Measurements from ENCODE around the gene GNA15.

GNA15 gene

DNA sequence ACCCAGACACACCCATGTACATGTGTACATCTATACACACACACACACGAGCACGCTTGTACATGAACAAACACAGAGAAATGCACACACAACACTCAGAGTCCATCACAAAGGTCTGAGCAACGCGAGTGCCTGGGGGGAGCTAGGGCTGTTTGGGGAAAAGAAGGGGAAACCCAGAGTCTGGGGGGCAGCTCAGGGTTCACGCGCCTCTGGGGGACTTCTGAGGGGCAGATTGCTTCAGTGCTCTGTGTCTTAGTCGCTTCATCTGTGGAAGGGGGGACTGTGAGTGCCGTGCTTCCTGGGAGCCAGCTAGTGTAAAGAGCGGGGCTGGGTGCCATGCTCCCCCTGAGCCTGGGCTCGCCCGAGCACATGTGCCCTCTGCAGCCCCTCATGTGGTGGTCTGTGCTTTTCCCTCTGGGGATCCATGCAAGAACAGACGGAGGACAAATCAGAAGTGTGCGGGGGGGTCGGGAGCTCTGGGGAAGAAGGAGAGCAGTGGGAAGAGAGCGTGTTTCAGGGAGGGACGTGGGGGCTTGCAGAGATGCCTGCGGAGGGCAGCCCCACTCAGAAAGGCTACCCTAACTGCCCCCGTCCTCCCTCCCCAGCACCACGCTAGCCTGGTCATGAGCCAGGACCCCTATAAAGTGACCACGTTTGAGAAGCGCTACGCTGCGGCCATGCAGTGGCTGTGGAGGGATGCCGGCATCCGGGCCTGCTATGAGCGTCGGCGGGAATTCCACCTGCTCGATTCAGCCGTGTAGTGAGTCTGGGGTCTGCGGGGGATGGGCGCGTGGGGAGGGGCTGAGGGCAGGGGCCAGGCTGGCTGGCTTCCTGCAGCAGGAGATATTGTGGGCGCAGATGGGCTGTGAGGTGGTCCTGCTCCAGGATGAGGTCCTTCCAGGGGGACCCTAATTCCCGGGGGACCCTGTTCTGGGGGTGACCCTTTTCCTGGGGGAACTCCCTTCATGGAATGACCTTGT is 14.0 kb downstream of the GNA15 start:
- no peak overlapping the region for H3K27ac ChIP-seq
- no peaks in the 10 kb centered on the region for H3K9me3 ChIP-seq
- no peaks in the 10 kb centered on the region for H3K27me3 ChIP-seq
- H3K4me1 ChIP-seq (ENCODE audit: control insufficient read depth in 1 of 2, insufficient read depth in 1 of 2, low read depth in 1 of 2, low read length in 1 of 2): peaks cover 17% of the 10 kb centered on the region in 2 experiments
- TF ChIP-seq, protein P1, sequence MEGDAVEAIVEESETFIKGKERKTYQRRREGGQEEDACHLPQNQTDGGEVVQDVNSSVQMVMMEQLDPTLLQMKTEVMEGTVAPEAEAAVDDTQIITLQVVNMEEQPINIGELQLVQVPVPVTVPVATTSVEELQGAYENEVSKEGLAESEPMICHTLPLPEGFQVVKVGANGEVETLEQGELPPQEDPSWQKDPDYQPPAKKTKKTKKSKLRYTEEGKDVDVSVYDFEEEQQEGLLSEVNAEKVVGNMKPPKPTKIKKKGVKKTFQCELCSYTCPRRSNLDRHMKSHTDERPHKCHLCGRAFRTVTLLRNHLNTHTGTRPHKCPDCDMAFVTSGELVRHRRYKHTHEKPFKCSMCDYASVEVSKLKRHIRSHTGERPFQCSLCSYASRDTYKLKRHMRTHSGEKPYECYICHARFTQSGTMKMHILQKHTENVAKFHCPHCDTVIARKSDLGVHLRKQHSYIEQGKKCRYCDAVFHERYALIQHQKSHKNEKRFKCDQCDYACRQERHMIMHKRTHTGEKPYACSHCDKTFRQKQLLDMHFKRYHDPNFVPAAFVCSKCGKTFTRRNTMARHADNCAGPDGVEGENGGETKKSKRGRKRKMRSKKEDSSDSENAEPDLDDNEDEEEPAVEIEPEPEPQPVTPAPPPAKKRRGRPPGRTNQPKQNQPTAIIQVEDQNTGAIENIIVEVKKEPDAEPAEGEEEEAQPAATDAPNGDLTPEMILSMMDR (IDR thresholded peaks at IDR 0.05): no peak
- H3K36me3 ChIP-seq: peaks cover 37% of the 10 kb centered on the region
- no peak overlapping the region for H3K4me3 ChIP-seq (ENCODE audit: low read depth in 1 of 2, low read length in 1 of 2)

DNA sequence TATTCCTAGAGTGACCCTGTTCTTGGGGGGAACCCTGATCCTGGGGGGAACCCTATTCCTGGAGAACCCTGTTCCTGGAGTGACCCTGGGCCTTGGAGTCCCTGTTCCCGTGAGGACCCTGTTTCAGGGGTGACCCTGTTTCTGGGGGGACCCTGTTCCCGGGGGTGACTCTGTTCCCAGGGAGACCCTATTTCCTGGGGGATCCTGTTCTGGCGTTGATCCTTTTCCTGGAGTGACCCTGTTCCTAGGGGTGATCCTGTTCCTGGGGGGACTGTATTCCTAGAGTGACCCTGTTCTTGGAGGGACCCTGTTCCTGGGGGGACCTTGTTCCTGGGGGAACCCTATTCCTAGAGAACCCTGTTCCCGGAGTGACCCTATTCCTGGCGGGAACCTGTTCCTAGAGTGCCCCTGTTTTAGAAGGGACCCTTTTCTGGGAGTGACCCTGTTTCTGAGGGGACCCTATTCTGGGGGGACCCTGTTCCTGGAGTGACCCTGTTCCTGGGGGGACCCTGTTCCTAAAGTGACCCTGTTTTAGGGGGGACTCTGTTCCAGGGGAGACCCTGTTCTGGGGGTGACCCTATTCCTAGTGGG is 15.0 kb downstream of the GNA15 start:
- no peak overlapping the region for H3K27ac ChIP-seq
- H3K4me1 ChIP-seq (ENCODE audit: control insufficient read depth in 1 of 2, insufficient read depth in 1 of 2, low read depth in 1 of 2, low read length in 1 of 2): peaks cover 15 to 19% of the 10 kb centered on the region in 2 experiments
- TF ChIP-seq, protein P1 (IDR thresholded peaks at IDR 0.05): no peak
- no peaks in the 10 kb centered on the region for H3K9me3 ChIP-seq
- no peaks in the 10 kb centered on the region for H3K27me3 ChIP-seq
- no peak overlapping the region for H3K4me3 ChIP-seq (ENCODE audit: low read depth in 1 of 2, low read length in 1 of 2)
- peaks cover 39% of the 10 kb centered on the region for H3K36me3 ChIP-seq

DNA sequence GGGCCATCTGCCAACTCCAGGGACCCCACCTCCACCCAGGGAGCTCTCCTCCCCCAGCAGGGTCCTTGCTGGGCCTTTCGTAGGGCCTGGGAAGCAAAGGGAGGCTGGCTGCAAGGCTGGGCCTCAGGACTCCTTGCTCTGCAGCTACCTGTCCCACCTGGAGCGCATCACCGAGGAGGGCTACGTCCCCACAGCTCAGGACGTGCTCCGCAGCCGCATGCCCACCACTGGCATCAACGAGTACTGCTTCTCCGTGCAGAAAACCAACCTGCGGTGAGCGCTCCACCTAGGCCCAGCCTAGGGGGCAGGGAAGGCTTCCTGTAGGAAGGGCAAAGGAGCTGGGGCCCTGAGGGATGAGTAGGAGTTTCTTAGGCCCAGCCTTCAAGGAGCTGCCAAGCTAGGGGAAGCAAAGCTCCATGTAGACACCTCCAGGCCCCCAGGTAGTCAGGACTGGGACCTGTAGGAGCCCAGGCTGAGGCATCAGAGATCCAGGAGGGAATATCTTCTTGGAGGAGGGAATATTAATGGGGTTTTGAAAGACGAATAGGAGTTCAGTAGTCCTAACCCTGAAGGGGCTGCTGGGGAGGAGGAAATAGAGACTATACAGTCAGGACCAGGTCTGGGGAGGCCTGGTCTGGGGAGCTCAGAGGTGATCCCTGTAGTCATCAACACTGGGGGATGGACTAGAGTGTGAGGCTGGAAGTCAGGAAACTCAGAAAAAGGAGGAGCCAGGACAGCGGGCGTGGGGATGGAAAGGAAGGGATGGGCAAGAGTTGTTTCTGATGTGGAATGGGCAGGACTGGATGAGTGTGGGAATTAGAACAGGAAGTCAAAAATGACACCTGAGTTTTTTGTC is 16.0 kb downstream of the GNA15 start:
- TF ChIP-seq, protein P1 (IDR thresholded peaks at IDR 0.05): no peak
- no peak overlapping the region for H3K27ac ChIP-seq
- no peak overlapping the region for H3K4me3 ChIP-seq (ENCODE audit: low read depth in 1 of 2, low read length in 1 of 2)
- peaks cover 7 to 10% of the 10 kb centered on the region in 2 experiments for H3K4me1 ChIP-seq (ENCODE audit: control insufficient read depth in 1 of 2, insufficient read depth in 1 of 2, low read depth in 1 of 2, low read length in 1 of 2)
- no peaks in the 10 kb centered on the region for H3K9me3 ChIP-seq
- peaks cover 40% of the 10 kb centered on the region for H3K36me3 ChIP-seq
- H3K27me3 ChIP-seq: no peaks in the 10 kb centered on the region

DNA sequence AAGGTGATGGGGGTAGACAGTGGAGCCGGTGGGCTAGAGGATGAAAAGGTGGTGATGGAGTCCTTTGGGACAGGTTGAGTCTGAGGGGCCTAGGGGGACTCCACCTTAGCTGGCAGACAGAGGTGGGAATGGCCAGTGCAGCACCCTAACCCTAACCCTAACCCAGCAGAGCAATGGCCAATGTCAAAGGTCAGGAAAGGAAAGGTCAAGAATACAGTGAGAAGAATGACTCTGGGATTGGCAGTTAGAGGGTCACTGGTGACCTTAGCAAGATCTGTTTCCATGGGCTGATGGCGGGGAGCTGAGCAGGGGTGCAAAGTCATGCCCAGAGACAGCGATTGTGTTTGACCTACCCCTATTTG is 16.6 kb downstream of the GNA15 start:
- H3K4me1 ChIP-seq (ENCODE audit: control insufficient read depth in 1 of 2, insufficient read depth in 1 of 2, low read depth in 1 of 2, low read length in 1 of 2): peaks cover 7 to 9% of the 10 kb centered on the region in 2 experiments
- TF ChIP-seq, protein P1 (IDR thresholded peaks at IDR 0.05): no peak

More for the DNA sequence above, 16.6 kb downstream of the GNA15 start:
- H3K4me3 ChIP-seq (ENCODE audit: low read depth in 1 of 2, low read length in 1 of 2): no peak overlapping the region
- no peaks in the 10 kb centered on the region for H3K27me3 ChIP-seq
- peaks cover 43% of the 10 kb centered on the region for H3K36me3 ChIP-seq
- no peak overlapping the region for H3K27ac ChIP-seq
- no peaks in the 10 kb centered on the region for H3K9me3 ChIP-seq
